ENCODE results near the gene HDHD2.

HDHD2 gene

GRCh38 chr18:47149457-47150028 lies 757 bp downstream of the HDHD2 start:
- FAIRE-seq: no peak
- DNase-seq (ENCODE audit: low spot score): peak; percentile 9

- FAIRE-seq: no peak
- no peak for DNase-seq (ENCODE audit: low spot score)
These were observed 4.1 kb downstream of the HDHD2 start for GRCh38 chr18:47146206-47146605.

- FAIRE-seq (no peak), DNase-seq (ENCODE audit: low spot score) (no peak)
These were observed 6.3 kb downstream of the HDHD2 start for GRCh38 chr18:47143899-47144485.

GRCh38 chr18:47143153-47143552 lies 7.1 kb downstream of the HDHD2 start:
- no peak for DNase-seq (ENCODE audit: low spot score)
- FAIRE-seq: no peak

GRCh38 chr18:47141289-47141688 lies 9.0 kb downstream of the HDHD2 start:
- no peak for DNase-seq (ENCODE audit: low spot score)
- no peak for FAIRE-seq

GRCh38 chr18:47121146-47121545 lies 29.2 kb downstream of the HDHD2 start:
- FAIRE-seq (no peak), DNase-seq (ENCODE audit: low spot score) (no peak)

- no peak for FAIRE-seq
- no peak for DNase-seq (ENCODE audit: low spot score)
These were observed 29.9 kb downstream of the HDHD2 start for GRCh38 chr18:47120428-47120827.

- no peak for DNase-seq (ENCODE audit: low spot score)
- no peak for FAIRE-seq
These were observed 31.3 kb downstream of the HDHD2 start for GRCh38 chr18:47118981-47119380.

GRCh38 chr18:47115205-47115604 lies 35.1 kb downstream of the HDHD2 start:
- DNase-seq (ENCODE audit: low spot score): no peak
- FAIRE-seq: no peak

GRCh38 chr18:47113796-47114540 lies 36.3 kb downstream of the HDHD2 start:
- FAIRE-seq (no peak), DNase-seq (ENCODE audit: low spot score) (no peak)

GRCh38 chr18:47110492-47111274 lies 39.6 kb downstream of the HDHD2 start:
- DNase-seq (ENCODE audit: low spot score) (no peak), FAIRE-seq (no peak)

- FAIRE-seq: no peak
- DNase-seq (ENCODE audit: low spot score): no peak
These were observed 40.6 kb downstream of the HDHD2 start for GRCh38 chr18:47109720-47110119.

GRCh38 chr18:47108998-47109405 lies 41.3 kb downstream of the HDHD2 start:
- no peak for FAIRE-seq

GRCh38 chr18:47108373-47108772 lies 41.9 kb downstream of the HDHD2 start:
- DNase-seq (ENCODE audit: low spot score) (no peak), FAIRE-seq (no peak)

More at GRCh38 chr18:47108998-47109405, 41.3 kb downstream of the HDHD2 start:
- no peak for DNase-seq (ENCODE audit: low spot score)

- DNase-seq (ENCODE audit: low spot score) (peak; percentile 55), FAIRE-seq (no peak)
These were observed 50.0 kb downstream of the HDHD2 start for GRCh38 chr18:47100212-47100831.

- FAIRE-seq (no peak), DNase-seq (ENCODE audit: low spot score) (no peak)
These were observed 54.5 kb downstream of the HDHD2 start for GRCh38 chr18:47095810-47096209.

GRCh38 chr18:47087676-47088075 lies 62.6 kb downstream of the HDHD2 start:
- DNase-seq (ENCODE audit: low spot score) (no peak), FAIRE-seq (no peak)

- DNase-seq (ENCODE audit: low spot score): no peak
- no peak for FAIRE-seq
These were observed 68.7 kb downstream of the HDHD2 start for GRCh38 chr18:47081578-47081977.

- FAIRE-seq (no peak), DNase-seq (ENCODE audit: low spot score) (no peak)
These were observed 69.4 kb downstream of the HDHD2 start for GRCh38 chr18:47080872-47081271.

GRCh38 chr18:47077111-47077510 lies 73.2 kb downstream of the HDHD2 start:
- FAIRE-seq (no peak), DNase-seq (ENCODE audit: low spot score) (no peak)

GRCh38 chr18:47075098-47075883 lies 75.0 kb downstream of the HDHD2 start:
- DNase-seq (ENCODE audit: low spot score) (peak; percentile 76), FAIRE-seq (no peak)
